Vagina (tissue), 2 donors: ENCODE results near the gene CBX4.

ENCODE experiments used
- POLR2A ChIP-seq, 2 donors: fragments of 450-650 bp; IDR thresholded peaks; one replicate each; pipeline ENCODE4 v1.6.1; 2017; ENCODE audit warnings: antibody characterized with exemption in 2 of 2, mild to moderate bottlenecking in 2 of 2, moderate library complexity in 2 of 2
- POLR2AphosphoS5 ChIP-seq, 2 donors: sonication (generic); formaldehyde crosslinking; IDR thresholded peaks; one replicate each; pipeline ENCODE4 v1.9.0; 2017; ENCODE audit warnings: antibody characterized with exemption in 2 of 2, mild to moderate bottlenecking in 2 of 2, low read depth in 1 of 2; ENCODE audit not compliant: insufficient read depth in 1 of 2
- TF ChIP-seq, protein P1 (sequence below), 3 experiments: fragments of 450-650 bp in 2 of 3; fragments of 200-600 bp in 1 of 3; sonication (generic) in 1 of 3; IDR thresholded peaks; one replicate each; pipeline ENCODE4 v1.5.1; 2017 to 2019; ENCODE audit warnings: antibody characterized with exemption in 3 of 3, mild to moderate bottlenecking in 2 of 3, moderate library complexity in 2 of 3

GRCh38 chr17:79866791-79867518, 27.7 kb upstream of the CBX4 start:
- TF ChIP-seq, protein P1, sequence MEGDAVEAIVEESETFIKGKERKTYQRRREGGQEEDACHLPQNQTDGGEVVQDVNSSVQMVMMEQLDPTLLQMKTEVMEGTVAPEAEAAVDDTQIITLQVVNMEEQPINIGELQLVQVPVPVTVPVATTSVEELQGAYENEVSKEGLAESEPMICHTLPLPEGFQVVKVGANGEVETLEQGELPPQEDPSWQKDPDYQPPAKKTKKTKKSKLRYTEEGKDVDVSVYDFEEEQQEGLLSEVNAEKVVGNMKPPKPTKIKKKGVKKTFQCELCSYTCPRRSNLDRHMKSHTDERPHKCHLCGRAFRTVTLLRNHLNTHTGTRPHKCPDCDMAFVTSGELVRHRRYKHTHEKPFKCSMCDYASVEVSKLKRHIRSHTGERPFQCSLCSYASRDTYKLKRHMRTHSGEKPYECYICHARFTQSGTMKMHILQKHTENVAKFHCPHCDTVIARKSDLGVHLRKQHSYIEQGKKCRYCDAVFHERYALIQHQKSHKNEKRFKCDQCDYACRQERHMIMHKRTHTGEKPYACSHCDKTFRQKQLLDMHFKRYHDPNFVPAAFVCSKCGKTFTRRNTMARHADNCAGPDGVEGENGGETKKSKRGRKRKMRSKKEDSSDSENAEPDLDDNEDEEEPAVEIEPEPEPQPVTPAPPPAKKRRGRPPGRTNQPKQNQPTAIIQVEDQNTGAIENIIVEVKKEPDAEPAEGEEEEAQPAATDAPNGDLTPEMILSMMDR (IDR thresholded peaks at IDR 0.05) = no peak
- TF ChIP-seq POLR2AphosphoS5 (IDR thresholded peaks at IDR 0.05; ENCODE audit: insufficient read depth in 1 of 2, low read depth in 1 of 2) (no peak), POLR2A (IDR thresholded peaks at IDR 0.05) (no peak)
